Measurements from ENCODE around the gene PIAS2.

- TF ChIP-seq CTCF (optimal IDR thresholded peaks at IDR 0.05 in 1 of 3, IDR thresholded peaks at IDR 0.05 in 1 of 3, conservative IDR thresholded peaks at IDR 0.05 in 1 of 3; ENCODE audit: extremely low read depth in 1 of 3, insufficient read depth in 2 of 3, low read length in 3 of 3), result no peak
- no peak for TF ChIP-seq EZH2 (IDR thresholded peaks at IDR 0.05; ENCODE audit: low read length)
Observed at GRCh38 chr18:46867367-46868143, 49.8 kb downstream of the PIAS2 start.

Data from keratinocyte (primary cell).